ENCODE measurements around the gene PPP2R5C. TPM values are rescaled to one million over a fixed set of nuclear protein-coding genes. Genes with fewer than 3 reads are reported as not detected.
A peak's percentile ranks its signal among the peaks of the same experiment; 100 is the strongest.

PPP2R5C gene
- total and polyA plus RNA-seq, 9 of the 15 experiments (the other 6 are each of a cell fraction or from before 2014, with no cell fraction given), result 284 to 617 (median 395) TPM

GRCh38 chr14:101932673-101933072, 171.2 kb downstream of the PPP2R5C start (continued):
- 0 out of 4 replicates have a peak, but pooled peaks of 1 of the 2 experiments have one; percentile 22 for TF ChIP-seq MNT (conservative IDR thresholded peaks at IDR 0.05)
- TF ChIP-seq ZNF766 (CRISPR knock-in tag; conservative IDR thresholded peaks at IDR 0.05), result peak; percentile 52; the same call in 1 of the 2 replicates
- no peak for TF ChIP-seq ZNF717 (CRISPR knock-in tag; IDR thresholded peaks at IDR 0.05)
- TF ChIP-seq L3MBTL2 (IDR thresholded peaks at IDR 0.05), result peak; percentile 64; the same call in 1 of the 2 replicates
- TF ChIP-seq DPF2 (IDR thresholded peaks at IDR 0.05), result no peak
- TF ChIP-seq, protein P1, sequence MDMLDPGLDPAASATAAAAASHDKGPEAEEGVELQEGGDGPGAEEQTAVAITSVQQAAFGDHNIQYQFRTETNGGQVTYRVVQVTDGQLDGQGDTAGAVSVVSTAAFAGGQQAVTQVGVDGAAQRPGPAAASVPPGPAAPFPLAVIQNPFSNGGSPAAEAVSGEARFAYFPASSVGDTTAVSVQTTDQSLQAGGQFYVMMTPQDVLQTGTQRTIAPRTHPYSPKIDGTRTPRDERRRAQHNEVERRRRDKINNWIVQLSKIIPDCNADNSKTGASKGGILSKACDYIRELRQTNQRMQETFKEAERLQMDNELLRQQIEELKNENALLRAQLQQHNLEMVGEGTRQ (CRISPR knock-in tag; IDR thresholded peaks at IDR 0.05), result peak; percentile 68
- TF ChIP-seq SETDB1 (IDR thresholded peaks at IDR 0.05; ENCODE audit: low read length), result no peak

DNA sequence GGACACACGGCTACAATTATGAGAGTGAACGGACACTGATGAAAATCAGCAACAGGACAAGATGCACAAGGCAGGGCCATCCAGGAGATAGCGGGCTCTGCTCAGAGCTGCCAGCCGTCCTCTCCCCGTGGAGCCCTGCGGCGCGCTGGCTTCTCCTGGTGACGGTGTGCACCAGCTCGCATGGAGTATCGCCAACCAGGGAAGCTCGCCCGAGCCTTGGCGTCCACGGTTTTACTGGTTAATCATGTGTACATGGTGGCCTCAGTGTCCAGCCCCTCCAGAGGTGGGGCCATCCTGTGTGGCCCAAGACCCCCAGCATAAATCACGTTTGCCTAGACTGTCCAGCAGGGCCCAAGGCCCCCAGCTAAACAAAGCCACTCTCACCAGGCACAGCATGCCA, 171.7 kb downstream of the PPP2R5C start:
- in situ Hi-C loops (cut with MboI), result no loop called here
- ChIA-PET CTCF (ENCODE audit: low intra/inter-chr PET ratio) (no interaction called here), POLR2A (interaction anchor here (0.6 to 1.7 kb wide), 2 partner anchors 14 to 150 kb away, joined by 3 to 10 read pairs; no protein-coding TSS in a partner anchor)
- intact Hi-C loops (cut with micrococcal nuclease), result no loop called here
- H3K9me3 ChIP-seq (replicated peaks; ENCODE audit: control insufficient read depth, insufficient read depth, low read depth, low read length), result no peaks in the 10 kb centered on the region
- H4K20me1 ChIP-seq (replicated peaks; ENCODE audit: control insufficient read depth, insufficient read depth, low read length), result no peaks in the 10 kb centered on the region
- peaks cover 8 to 20% of the 10 kb centered on the region in 2 experiments; a peak in 4 of 5 replicates for H3K4me1 ChIP-seq (replicated peaks in 1 of 2; ENCODE audit: control insufficient read depth in 2 of 2, insufficient read depth in 2 of 2, low read length in 2 of 2)
- peaks cover 10% of the 10 kb centered on the region; the same call in 2 of the 3 replicates for H3K36me3 ChIP-seq (ENCODE audit: control insufficient read depth, insufficient read depth, low read length)
- 76% methylated on average over 14 of the region's 16 CpGs for WGBS (ENCODE audit: insufficient coverage, low coverage, missing lambda C conversion rate)
- no peaks in the 10 kb centered on the region for H3K27me3 ChIP-seq (ENCODE audit: control insufficient read depth in 2 of 2, insufficient read depth in 2 of 2, low read length in 2 of 2)
- H2AFZ ChIP-seq (ENCODE audit: low read depth, low read length), result peak overlapping the region; percentile 67
- DNase-seq (ENCODE audit: extremely low read depth in 1 of 4, low spot score in 3 of 4) (no peak), ATAC-seq (no peak), FAIRE-seq (no peak)
- no TSS peak for BruUV-seq (replicated peaks)
- no peaks in the 10 kb centered on the region for H3K79me2 ChIP-seq (ENCODE audit: control insufficient read depth, insufficient read depth, low read length)
- no peaks in the 10 kb centered on the region for H3K9me1 ChIP-seq (ENCODE audit: control insufficient read depth, insufficient read depth, low read length)
- peak overlapping the region in 1 of 2 experiments; percentile 55; a peak in 2 of 4 replicates for H3K9ac ChIP-seq (ENCODE audit: insufficient read depth in 1 of 2, low read depth in 2 of 2, low read length in 2 of 2)
- no peak overlapping the region for H3K4me3 ChIP-seq
- H3K27ac ChIP-seq (ENCODE audit: extremely low read depth, low read depth, low read length), result no peak overlapping the region
- H3K4me2 ChIP-seq (ENCODE audit: insufficient read depth, low read length), result no peak overlapping the region; the same call in 1 of the 2 replicates
- no peak for TF ChIP-seq ZNF398 (CRISPR knock-in tag; IDR thresholded peaks at IDR 0.05)
- no peak for TF ChIP-seq ZNF507 (tag; conservative IDR thresholded peaks at IDR 0.05)
- TF ChIP-seq ZNF133 (CRISPR knock-in tag; IDR thresholded peaks at IDR 0.05), result no peak
- no peak for TF ChIP-seq ZFX (CRISPR knock-in tag; IDR thresholded peaks at IDR 0.05)
- no peak for TF ChIP-seq MAFG (tag; conservative IDR thresholded peaks at IDR 0.05)
- TF ChIP-seq ATF6 (CRISPR knock-in tag; IDR thresholded peaks at IDR 0.05), result no peak
- no peak for TF ChIP-seq TGIF2 (CRISPR knock-in tag; IDR thresholded peaks at IDR 0.05)
- TF ChIP-seq DLX4 (CRISPR knock-in tag; IDR thresholded peaks at IDR 0.05), result no peak
